ENCODE measurements around the gene TRIAP1.

TRIAP1 gene

DNA sequence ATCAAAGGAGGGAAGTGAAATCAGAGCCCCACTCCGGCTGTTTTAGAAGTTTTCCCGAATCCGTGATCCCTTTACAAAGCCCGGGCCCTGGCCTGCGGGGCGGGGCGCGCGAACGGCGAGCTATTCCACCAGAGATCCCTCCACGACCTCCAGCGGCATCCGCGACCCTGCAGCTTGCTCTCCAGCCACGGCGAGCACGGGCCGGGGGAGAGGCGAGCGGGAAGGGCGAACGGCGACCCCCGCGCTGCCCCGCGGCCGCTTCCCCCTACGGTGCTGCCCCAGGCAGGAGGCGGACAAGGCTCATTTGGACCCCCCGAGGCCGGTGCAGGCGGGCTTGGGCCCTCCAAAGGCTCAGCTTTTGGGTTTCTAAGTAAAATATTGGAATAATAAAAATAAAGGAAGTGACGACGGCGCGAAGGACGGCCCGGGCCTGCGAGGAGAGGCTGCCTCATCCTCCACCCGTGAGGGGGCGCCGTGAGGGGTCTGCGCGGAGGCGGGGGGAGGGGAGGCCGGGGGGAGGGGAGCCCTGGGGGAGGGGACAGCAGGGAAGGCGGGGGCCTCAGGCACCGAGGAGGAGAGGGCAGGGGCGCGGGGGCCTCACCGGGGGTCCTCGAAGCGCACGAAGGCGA, 22.8 kb upstream of the TRIAP1 start:
- no peak for DNase-seq (ENCODE audit: low spot score)

DNA sequence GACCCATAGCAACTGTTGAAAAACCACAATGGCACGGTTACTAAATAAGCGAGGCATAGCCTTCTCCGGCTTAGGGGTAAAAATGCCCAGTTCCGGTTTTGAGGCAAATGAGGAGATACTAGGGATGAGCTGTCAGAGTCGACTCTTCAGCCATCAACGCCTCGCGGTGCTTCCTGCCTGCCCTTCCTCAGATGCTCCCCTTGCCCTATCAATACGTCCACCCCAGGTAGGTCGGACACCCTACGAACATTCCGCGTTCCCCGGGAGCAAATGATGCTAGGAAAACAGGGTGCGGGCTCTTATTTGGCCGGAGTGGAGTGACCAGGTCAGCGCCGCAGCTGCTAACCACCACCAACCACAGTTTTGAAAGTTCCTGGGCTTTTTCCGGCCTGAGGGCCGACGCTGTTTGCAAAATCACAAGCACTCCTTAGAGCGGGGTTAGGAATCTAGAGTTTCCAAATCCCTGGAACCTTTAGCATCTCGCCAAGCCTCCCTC, 22.2 kb upstream of the TRIAP1 start:
- H3K4me1 ChIP-seq (ENCODE audit: insufficient read depth, poor library complexity, severe bottlenecking): peaks cover 8% of the 10 kb centered on the region
- peak overlapping the region; percentile 99 for H3K4me3 ChIP-seq (ENCODE audit: severe bottlenecking)
- peak overlapping the region; percentile 88 for H3K27ac ChIP-seq (ENCODE audit: poor library complexity, severe bottlenecking)
- peaks cover 43% of the 10 kb centered on the region for H3K36me3 ChIP-seq (ENCODE audit: low read depth)
- H3K27me3 ChIP-seq (ENCODE audit: insufficient read depth, poor library complexity, severe bottlenecking): no peaks in the 10 kb centered on the region
- DNase-seq (ENCODE audit: low spot score) (no peak), ATAC-seq (ENCODE audit: low read depth) (peak; percentile 43)
- H3K9me3 ChIP-seq (ENCODE audit: severe bottlenecking): no peaks in the 10 kb centered on the region
- TF ChIP-seq, protein P1, sequence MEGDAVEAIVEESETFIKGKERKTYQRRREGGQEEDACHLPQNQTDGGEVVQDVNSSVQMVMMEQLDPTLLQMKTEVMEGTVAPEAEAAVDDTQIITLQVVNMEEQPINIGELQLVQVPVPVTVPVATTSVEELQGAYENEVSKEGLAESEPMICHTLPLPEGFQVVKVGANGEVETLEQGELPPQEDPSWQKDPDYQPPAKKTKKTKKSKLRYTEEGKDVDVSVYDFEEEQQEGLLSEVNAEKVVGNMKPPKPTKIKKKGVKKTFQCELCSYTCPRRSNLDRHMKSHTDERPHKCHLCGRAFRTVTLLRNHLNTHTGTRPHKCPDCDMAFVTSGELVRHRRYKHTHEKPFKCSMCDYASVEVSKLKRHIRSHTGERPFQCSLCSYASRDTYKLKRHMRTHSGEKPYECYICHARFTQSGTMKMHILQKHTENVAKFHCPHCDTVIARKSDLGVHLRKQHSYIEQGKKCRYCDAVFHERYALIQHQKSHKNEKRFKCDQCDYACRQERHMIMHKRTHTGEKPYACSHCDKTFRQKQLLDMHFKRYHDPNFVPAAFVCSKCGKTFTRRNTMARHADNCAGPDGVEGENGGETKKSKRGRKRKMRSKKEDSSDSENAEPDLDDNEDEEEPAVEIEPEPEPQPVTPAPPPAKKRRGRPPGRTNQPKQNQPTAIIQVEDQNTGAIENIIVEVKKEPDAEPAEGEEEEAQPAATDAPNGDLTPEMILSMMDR (IDR thresholded peaks at IDR 0.05; ENCODE audit: poor library complexity, severe bottlenecking): no peak

More for the DNA sequence above, 22.8 kb upstream of the TRIAP1 start:
- TF ChIP-seq, protein P1 (IDR thresholded peaks at IDR 0.05; ENCODE audit: poor library complexity, severe bottlenecking): no peak
- Histone ChIP-seq H3K4me1 (ENCODE audit: insufficient read depth, poor library complexity, severe bottlenecking) (peaks cover 12% of the 10 kb centered on the region), H3K4me3 (ENCODE audit: severe bottlenecking) (peak overlapping the region; percentile 99), H3K36me3 (ENCODE audit: low read depth) (peaks cover 38% of the 10 kb centered on the region), H3K27ac (ENCODE audit: poor library complexity, severe bottlenecking) (peak overlapping the region; percentile 88), H3K27me3 (ENCODE audit: insufficient read depth, poor library complexity, severe bottlenecking) (no peaks in the 10 kb centered on the region), H3K9me3 (ENCODE audit: severe bottlenecking) (no peaks in the 10 kb centered on the region)
- ATAC-seq (ENCODE audit: low read depth): peak; percentile 4; the same call in 2 of the 3 replicates

DNA sequence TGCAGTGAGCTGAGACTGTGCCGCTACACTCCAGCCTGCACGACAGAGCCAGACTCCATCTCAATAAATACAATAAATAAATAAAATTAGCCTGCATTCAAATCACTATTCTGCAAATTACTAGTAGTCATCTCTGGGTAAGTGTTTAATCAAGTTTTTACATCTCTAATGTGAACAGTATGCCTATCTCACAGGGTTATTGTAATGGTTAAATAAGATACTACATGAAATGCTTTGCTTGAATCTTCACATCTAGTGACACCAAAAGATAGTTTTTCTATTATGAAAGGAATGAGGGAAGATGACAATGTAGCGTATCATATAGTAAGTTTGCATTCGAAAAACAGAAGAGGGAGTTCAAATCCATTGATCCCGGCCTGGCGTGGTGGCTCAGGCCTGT, 21.3 kb upstream of the TRIAP1 start:
- ATAC-seq (ENCODE audit: low read depth) (no peak), DNase-seq (ENCODE audit: low spot score) (no peak)
- Histone ChIP-seq H3K4me1 (ENCODE audit: insufficient read depth, poor library complexity, severe bottlenecking) (peaks cover 8% of the 10 kb centered on the region), H3K27ac (ENCODE audit: poor library complexity, severe bottlenecking) (no peak overlapping the region), H3K4me3 (ENCODE audit: severe bottlenecking) (no peak overlapping the region), H3K36me3 (ENCODE audit: low read depth) (peaks cover 53% of the 10 kb centered on the region), H3K9me3 (ENCODE audit: severe bottlenecking) (no peaks in the 10 kb centered on the region), H3K27me3 (ENCODE audit: insufficient read depth, poor library complexity, severe bottlenecking) (no peaks in the 10 kb centered on the region)
- TF ChIP-seq, protein P1 (IDR thresholded peaks at IDR 0.05; ENCODE audit: poor library complexity, severe bottlenecking): no peak

DNA sequence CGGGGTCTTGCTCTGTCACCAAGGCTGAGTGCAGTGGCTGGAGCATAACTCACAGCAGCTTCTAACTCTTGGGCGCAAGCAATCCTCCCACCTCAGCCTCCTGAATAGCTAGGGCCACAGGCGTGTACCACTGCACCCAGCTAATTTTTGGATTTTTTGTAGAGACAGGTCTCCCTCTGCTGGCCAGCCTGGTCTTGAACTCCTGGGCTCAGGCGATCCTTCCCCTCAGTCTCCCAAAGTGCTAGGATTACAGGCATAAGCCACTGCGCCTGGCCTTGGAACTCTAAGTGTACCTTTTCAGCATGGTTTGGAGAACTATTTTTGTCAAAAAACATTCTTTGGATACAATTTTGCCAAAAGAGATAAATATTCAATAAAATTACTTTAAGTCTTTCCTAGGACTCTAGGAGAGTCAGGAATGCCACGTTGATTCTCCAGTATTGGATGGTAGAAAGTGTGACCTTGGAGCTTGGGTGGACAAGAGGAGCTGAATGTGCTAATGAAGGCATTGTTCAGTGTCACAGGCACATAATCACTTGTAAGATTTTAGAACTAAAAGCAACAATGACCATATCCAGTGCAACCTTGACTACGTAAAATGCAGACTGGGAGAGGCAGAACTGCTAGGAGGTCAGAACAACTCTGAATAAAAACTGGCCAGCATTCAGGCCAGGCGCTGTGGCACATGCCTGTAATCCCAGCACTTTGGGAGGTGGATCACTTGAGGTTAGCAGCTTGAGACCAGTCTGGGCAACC, 20.6 kb upstream of the TRIAP1 start:
- Histone ChIP-seq H3K36me3 (ENCODE audit: low read depth) (peaks cover 60% of the 10 kb centered on the region), H3K9me3 (ENCODE audit: severe bottlenecking) (no peaks in the 10 kb centered on the region), H3K27me3 (ENCODE audit: insufficient read depth, poor library complexity, severe bottlenecking) (no peaks in the 10 kb centered on the region), H3K4me1 (ENCODE audit: insufficient read depth, poor library complexity, severe bottlenecking) (peaks cover 8% of the 10 kb centered on the region), H3K27ac (ENCODE audit: poor library complexity, severe bottlenecking) (no peak overlapping the region), H3K4me3 (ENCODE audit: severe bottlenecking) (no peak overlapping the region)
- no peak for DNase-seq (ENCODE audit: low spot score)
- TF ChIP-seq, protein P1 (IDR thresholded peaks at IDR 0.05; ENCODE audit: poor library complexity, severe bottlenecking): peak; percentile 73
- ATAC-seq (ENCODE audit: low read depth): no peak

Data from RWPE2 (cell line).